ENCODE measurements around the gene GPX6.
A peak's percentile ranks its signal among the peaks of the same experiment; 100 is the strongest.
"Not testable (repeated sequence)": the region's sequence is repeated elsewhere in the genome, so short reads cannot be mapped to it uniquely, and the experiment has no call there.

The GPX6 gene

DNA sequence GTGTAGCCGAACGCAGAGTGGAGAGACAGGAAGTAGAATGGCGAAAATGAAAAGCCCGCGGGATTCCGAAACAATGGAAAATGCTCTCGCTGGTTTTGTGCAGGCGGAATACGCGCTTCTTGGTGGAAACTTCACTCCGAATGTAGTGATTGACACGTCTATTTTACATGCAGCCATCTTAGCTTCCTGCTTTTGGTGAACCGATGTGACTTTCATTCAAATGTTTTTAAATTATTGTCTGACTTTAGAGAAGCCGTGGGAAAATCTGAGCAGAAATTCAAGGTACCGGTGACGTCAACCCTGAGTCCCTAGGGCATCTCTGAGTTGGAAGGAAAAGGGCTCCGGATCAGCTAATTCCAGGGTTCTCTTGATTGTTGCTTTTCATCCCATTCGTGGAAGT, 21.5 kb upstream of the GPX6 start:
- Mint-ChIP-seq H3K9me3 (ENCODE audit: low read depth) (peaks cover 4% of the 10 kb centered on the region), H3K4me1 (ENCODE audit: low read depth) (peaks cover 26% of the 10 kb centered on the region), H3K36me3 (no peaks in the 10 kb centered on the region), H3K27ac (peak overlapping the region; percentile 73), H3K4me3 (peak overlapping the region; percentile 75), H3K27me3 (peaks cover 9% of the 10 kb centered on the region)

- Mint-ChIP-seq H3K27me3 (peaks cover 8% of the 10 kb centered on the region), H3K9me3 (ENCODE audit: low read depth) (no peaks in the 10 kb centered on the region), H3K4me3 (no peak overlapping the region), H3K4me1 (ENCODE audit: low read depth) (peaks cover 21% of the 10 kb centered on the region), H3K27ac (no peak overlapping the region), H3K36me3 (no peaks in the 10 kb centered on the region)
Measured at GRCh38 chr6:28534875-28535274, 19.3 kb upstream of the GPX6 start.

- peaks cover 21% of the 10 kb centered on the region for H3K4me1 Mint-ChIP-seq (ENCODE audit: low read depth)
- peaks cover 5% of the 10 kb centered on the region for H3K27me3 Mint-ChIP-seq
- no peaks in the 10 kb centered on the region for H3K9me3 Mint-ChIP-seq (ENCODE audit: low read depth)
- no peak overlapping the region for H3K27ac Mint-ChIP-seq
- no peak overlapping the region for H3K4me3 Mint-ChIP-seq
- H3K36me3 Mint-ChIP-seq = no peaks in the 10 kb centered on the region
Measured at GRCh38 chr6:28534306-28534705, 18.7 kb upstream of the GPX6 start.

DNA sequence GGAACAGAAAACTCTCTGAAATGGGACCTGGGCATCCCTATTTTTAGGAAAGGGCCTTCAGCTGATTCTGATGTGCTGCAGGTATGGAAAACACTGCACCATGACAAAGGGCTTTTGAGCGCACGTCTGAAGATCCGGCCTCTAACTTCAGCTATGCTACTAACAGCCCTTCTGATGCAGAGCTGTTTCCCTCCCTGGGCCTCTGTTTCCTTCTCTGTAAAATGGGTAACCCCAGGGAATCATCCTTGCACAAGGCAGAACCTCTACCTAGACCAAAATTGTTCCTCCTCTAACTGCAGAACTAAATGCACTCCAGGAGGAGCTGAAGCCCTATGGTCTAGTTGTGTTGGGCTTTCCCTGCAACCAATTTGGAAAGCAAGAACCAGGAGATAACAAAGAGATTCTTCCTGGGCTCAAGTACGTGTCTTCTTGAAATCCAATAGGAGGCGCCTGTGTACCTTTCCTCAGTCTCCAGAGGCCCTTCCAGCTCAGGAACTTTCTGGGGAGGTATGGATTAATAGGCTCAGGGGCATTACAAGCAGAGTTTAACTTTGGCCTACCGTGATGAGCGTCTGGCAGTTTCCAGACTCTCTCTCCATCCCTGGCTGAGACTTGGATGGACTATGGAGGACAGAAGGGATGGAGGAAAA, 16.0 kb upstream of the GPX6 start:
- Mint-ChIP-seq H3K9me3 (ENCODE audit: low read depth) (no peaks in the 10 kb centered on the region), H3K4me3 (no peak overlapping the region), H3K27ac (no peak overlapping the region), H3K27me3 (peaks cover 15% of the 10 kb centered on the region), H3K4me1 (ENCODE audit: low read depth) (peaks cover 2% of the 10 kb centered on the region), H3K36me3 (no peaks in the 10 kb centered on the region)

GRCh38 chr6:28530777-28531176, 15.2 kb upstream of the GPX6 start:
- Mint-ChIP-seq H3K27ac (no peak overlapping the region), H3K4me3 (no peak overlapping the region), H3K9me3 (ENCODE audit: low read depth) (no peaks in the 10 kb centered on the region), H3K4me1 (ENCODE audit: low read depth) (peaks cover 4% of the 10 kb centered on the region), H3K27me3 (peaks cover 13% of the 10 kb centered on the region), H3K36me3 (no peaks in the 10 kb centered on the region)

GRCh38 chr6:28525496-28526039, 10.0 kb upstream of the GPX6 start, which contains the start of gene GPX5:
GPX5 (plus strand) TSS chr6:28525881; CDS start chr6:28526014, 133 bp downstream.
- H3K27ac Mint-ChIP-seq = no peak within 1 kb of the TSS

DNA sequence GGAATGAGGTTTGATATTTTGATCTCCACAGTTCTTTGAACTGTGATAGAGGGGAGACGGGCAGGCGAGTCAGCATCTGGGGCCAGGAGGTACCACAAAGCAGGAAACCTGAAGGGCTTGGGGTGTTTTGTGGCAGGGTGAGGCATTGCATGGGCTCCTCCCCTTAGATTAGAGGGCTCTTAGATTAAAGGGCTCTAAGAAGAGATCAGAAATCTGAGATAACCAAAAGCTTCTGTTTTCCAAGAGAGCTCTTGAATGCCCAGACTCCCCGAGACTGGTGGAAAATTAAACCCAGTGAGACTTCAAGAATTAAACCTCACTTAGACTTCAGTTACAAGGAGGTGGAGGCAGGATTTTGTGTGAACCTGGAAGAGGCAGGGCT, 7.6 kb upstream of the GPX6 start:
- Mint-ChIP-seq H3K27me3 (peaks cover 15% of the 10 kb centered on the region), H3K9me3 (ENCODE audit: low read depth) (no peaks in the 10 kb centered on the region), H3K27ac (peak overlapping the region; percentile 18), H3K4me1 (ENCODE audit: low read depth) (peaks cover 36% of the 10 kb centered on the region), H3K4me3 (peak overlapping the region; percentile 68), H3K36me3 (no peaks in the 10 kb centered on the region)

More at GRCh38 chr6:28525496-28526039, 10.0 kb upstream of the GPX6 start, which contains the start of gene GPX5:
- Mint-ChIP-seq H3K36me3 (no peaks in the 10 kb centered on the region), H3K27me3 (peaks cover 13% of the 10 kb centered on the region), H3K4me1 (ENCODE audit: low read depth) (peaks cover 36% of the 10 kb centered on the region), H3K4me3 (no peak within 1 kb of the TSS), H3K9me3 (ENCODE audit: low read depth) (no peaks in the 10 kb centered on the region)

DNA sequence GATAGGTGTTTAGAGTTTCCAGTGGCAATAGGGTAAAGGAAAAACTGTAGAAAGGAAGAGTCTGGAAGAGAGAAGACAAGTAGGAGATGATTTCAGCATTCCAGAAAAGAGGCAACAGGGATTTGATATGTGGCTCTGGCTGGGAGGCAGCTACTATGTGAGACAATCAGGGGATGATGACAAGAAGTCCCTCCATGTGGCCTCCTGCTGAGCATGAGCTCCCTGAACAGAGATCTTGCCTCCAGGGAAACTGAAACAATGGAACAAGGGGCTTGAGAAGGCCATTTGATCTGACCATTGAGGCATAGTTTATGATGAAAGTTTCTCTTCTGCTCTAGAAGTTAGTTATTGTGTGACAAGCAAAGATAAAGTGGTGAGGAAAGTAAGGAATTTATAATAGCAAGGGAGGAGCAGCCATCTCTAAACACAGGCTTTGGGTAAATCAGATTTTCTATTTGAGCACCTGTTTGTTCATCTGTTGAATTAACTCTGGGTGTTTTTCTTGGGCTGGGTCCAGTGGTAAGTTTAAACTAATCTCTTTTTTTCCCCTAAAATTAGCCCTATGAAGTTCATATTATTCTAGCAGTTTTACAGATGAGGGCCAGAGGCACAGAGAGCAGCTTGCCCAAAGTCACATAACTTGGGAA, 7.1 kb upstream of the GPX6 start:
- peak overlapping the region; percentile 18 for H3K27ac Mint-ChIP-seq
- H3K36me3 Mint-ChIP-seq = no peaks in the 10 kb centered on the region
- H3K9me3 Mint-ChIP-seq (ENCODE audit: low read depth) = no peaks in the 10 kb centered on the region
- H3K4me1 Mint-ChIP-seq (ENCODE audit: low read depth) = peaks cover 36% of the 10 kb centered on the region
- peaks cover 13% of the 10 kb centered on the region for H3K27me3 Mint-ChIP-seq
- H3K4me3 Mint-ChIP-seq = no peak overlapping the region

DNA sequence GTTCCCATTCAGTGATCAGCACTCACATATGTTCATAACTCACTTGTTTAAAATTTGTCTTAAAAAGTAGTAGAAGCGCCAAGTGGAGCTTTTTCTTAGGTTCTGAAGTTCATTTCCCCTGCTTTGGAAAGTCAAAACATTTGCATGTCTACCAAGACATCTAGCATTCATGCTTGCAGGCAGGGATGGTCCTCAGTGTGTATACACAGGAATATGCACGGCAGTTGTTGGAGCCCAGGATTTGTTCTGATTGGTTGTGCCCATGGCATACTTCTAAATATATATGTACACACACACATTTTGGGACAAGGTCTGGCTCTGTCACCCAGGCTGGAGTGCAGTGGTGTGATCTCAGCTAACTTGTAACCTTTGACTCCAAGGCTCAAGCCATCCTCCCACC, 2.4 kb upstream of the GPX6 start:
- Mint-ChIP-seq H3K9me3 (ENCODE audit: low read depth) (no peaks in the 10 kb centered on the region), H3K4me3 (no peak overlapping the region), H3K27ac (no peak overlapping the region), H3K4me1 (ENCODE audit: low read depth) (peaks cover 9% of the 10 kb centered on the region), H3K36me3 (no peaks in the 10 kb centered on the region), H3K27me3 (peaks cover 21% of the 10 kb centered on the region)

DNA sequence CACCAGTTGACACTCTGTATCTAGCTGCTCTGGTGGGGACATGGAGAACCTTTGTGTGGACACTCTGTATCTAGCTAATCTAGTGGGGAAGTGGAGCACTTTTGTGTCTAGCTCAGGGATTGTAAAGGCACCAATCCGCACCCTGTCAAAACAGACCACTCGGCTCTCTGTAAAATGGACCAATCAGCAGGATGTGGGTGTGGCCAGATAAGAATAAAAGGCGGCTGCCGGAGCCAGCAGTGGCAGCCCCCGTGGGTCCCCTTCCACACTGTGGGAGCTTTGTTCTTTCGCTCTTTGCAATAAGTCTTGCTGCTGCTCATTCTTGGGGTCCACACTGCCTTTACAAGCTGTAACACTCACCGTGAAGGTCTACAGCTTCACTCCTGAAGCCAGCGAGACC, 3.2 kb downstream of the GPX6 start:
- not testable (repeated sequence) for H3K36me3 Mint-ChIP-seq; H3K4me3 Mint-ChIP-seq; H3K27ac Mint-ChIP-seq; H3K4me1 Mint-ChIP-seq (ENCODE audit: low read depth); H3K9me3 Mint-ChIP-seq (ENCODE audit: low read depth)
- peaks cover 15% of the 10 kb centered on the region for H3K27me3 Mint-ChIP-seq

DNA sequence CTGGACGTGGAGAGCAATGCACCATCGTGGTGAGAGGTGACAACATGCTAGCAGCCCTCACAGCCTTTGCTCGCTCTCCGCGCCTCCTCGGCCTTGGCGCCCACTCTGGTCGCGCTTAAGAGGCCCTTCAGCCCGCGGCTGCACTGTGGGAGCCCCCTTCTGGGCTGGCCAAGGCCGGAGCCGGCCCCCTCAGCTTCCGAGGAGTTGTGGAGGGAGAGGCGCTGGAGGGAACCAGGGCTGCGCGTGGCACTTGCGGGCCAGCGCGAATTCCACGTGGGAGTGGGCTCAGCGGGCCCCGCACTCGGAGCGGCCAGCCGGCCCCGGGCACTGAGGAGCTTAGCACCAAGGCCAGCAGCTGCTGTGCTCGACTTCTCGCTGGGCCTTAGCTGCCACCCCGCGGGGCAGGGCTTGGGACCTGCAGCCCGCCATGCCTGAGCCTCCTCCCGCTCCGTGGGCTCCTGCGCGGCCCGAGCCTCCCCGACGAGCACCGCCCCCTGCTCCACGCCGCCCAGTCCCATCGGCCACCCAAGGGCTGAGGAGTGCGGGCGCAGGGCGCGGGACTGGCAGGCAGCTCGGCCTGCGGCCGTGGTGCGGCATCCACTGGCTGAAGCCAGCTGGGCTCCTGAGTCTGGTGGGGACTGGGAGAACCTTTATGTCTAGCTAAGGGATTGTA, 3.8 kb downstream of the GPX6 start:
- no peak overlapping the region for H3K27ac Mint-ChIP-seq
- no peaks in the 10 kb centered on the region for H3K36me3 Mint-ChIP-seq
- H3K27me3 Mint-ChIP-seq = peaks cover 12% of the 10 kb centered on the region
- H3K9me3 Mint-ChIP-seq (ENCODE audit: low read depth) = no peaks in the 10 kb centered on the region
- H3K4me3 Mint-ChIP-seq = no peak overlapping the region
- peaks cover 10% of the 10 kb centered on the region for H3K4me1 Mint-ChIP-seq (ENCODE audit: low read depth)

DNA sequence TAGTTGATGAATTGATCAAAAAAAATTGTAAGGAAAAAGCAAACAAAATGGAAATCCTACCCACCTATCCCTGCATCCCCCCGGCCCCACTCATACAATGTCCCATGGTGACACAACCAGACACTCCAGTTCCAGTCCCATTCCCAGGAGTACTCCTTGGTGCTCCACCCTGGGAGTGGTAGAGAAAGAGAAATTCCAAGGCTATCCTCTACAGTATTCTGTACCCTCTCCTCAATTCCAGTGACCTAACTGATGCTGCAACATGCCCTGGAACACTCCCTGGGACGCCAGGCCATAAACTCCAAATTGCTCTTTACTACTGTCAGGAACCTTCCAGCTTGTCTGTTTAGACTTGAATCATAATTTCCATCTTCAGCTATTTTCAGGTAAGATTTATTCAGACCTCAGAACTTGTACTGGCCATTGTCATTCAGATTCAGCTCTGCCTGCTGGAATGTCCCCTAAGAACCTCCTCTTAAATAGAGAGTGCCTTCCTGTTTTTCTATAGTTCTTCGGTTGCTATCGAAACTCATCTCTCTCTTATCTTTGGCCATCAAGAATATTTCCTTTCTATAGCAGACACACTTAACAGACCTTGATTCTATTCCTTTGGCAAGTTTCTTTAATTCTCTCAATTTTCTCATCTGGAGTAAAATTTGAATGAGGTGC, 8.7 kb downstream of the GPX6 start:
- Mint-ChIP-seq H3K27ac (peak overlapping the region; percentile 13), H3K4me3 (peak overlapping the region; percentile 14), H3K36me3 (no peaks in the 10 kb centered on the region), H3K4me1 (ENCODE audit: low read depth) (peaks cover 14% of the 10 kb centered on the region), H3K9me3 (ENCODE audit: low read depth) (no peaks in the 10 kb centered on the region), H3K27me3 (peaks cover 4% of the 10 kb centered on the region)

DNA sequence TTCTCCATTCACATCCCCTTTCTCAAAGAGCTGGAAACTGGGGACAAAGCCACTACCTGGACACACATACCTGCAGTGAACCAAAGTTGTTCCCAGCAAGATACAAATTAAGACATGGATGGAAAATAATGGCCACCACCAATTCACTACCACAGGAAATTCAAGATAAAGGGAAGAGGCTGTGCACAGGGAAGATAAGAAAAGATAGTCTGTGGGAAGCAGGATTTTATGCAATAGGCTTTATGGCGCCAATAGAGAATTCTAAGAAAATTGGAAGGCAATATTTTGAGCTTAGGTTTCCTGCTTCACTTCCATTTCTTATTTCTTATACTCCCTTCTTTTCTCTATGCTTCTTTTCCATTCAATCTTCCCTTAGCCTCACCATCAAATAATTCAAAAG, 9.9 kb downstream of the GPX6 start:
- peaks cover 14% of the 10 kb centered on the region for H3K4me1 Mint-ChIP-seq (ENCODE audit: low read depth)
- no peak overlapping the region for H3K27ac Mint-ChIP-seq
- no peaks in the 10 kb centered on the region for H3K36me3 Mint-ChIP-seq
- H3K4me3 Mint-ChIP-seq = no peak overlapping the region
- no peaks in the 10 kb centered on the region for H3K9me3 Mint-ChIP-seq (ENCODE audit: low read depth)
- H3K27me3 Mint-ChIP-seq = peaks cover 4% of the 10 kb centered on the region

DNA sequence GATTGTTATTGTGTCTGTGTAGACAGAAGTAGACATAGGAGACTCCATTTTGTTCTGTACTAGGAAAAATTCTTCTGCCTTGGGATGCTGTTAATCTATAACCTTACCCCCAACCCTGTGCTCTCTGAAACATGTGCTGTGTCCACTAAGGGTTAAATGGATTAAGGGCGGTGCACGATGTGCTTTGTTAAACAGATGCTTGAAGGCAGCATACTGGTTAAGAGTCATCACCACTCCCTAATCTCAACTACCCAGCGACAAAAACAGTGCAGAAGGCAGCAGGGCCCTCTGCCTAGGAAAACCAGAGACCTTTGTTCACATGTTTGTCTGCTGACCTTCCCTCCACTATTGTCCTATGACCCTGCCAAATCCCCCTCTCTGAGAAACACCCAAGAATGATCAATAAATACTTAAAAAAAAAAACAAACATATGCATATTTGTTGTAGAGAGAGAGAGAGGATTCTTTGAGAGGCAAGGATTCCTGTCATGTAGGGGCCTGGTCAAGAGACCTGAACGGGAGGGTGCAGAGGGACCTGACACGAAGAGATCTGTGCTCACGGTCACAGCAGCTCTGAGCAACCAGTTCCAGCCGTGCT, 12.8 kb downstream of the GPX6 start:
- not testable (repeated sequence) for H3K27me3 Mint-ChIP-seq; H3K27ac Mint-ChIP-seq; H3K36me3 Mint-ChIP-seq; H3K4me3 Mint-ChIP-seq; H3K9me3 Mint-ChIP-seq (ENCODE audit: low read depth)
- H3K4me1 Mint-ChIP-seq (ENCODE audit: low read depth) = peaks cover 14% of the 10 kb centered on the region
